Measurements from ENCODE around the gene GPC5. TPM values are rescaled to one million over a fixed set of nuclear protein-coding genes. Genes with fewer than 3 reads are reported as not detected.

GPC5 gene
- total and polyA plus RNA-seq, 2 of the 8 experiments (the other 6 are each of a cell fraction or from before 2014, with no cell fraction given): 0.20 to 0.39 TPM

GRCh38 chr13:91792054-91792453 lies 393.6 kb downstream of the GPC5 start (continued):
- TF ChIP-seq SP4 (IDR thresholded peaks at IDR 0.05; ENCODE audit: low read length) (no peak), EP300 (IDR thresholded peaks at IDR 0.05; ENCODE audit: borderline replicate concordance in 1 of 2, low read depth in 2 of 2, low read length in 2 of 2) (no peak), CTBP2 (IDR thresholded peaks at IDR 0.05; ENCODE audit: borderline replicate concordance, insufficient read depth, insufficient read length, low read length) (no peak), HDAC2 (IDR thresholded peaks at IDR 0.05; ENCODE audit: borderline replicate concordance in 1 of 2, low read depth in 2 of 2, low read length in 2 of 2) (no peak), NRF1 (IDR thresholded peaks at IDR 0.05; ENCODE audit: low read depth, low read length) (no peak)

All from H1 (cell line).